LNCaP clone FGC (cell line): Measurements from ENCODE around the gene ENHO.
"Not testable (repeated sequence)": the region's sequence is repeated elsewhere in the genome, so short reads cannot be mapped to it uniquely, and the experiment has no call there.

ENCODE experiments used
- DNase-seq: peaks from one replicate; pipeline ENCODE4 v3.0.0-alpha.2; 2011; ENCODE audit warnings: low read depth
- H3K4me3 ChIP-seq: 2 replicates; pipeline ENCODE4 v1.5.1; 2011; ENCODE audit warnings: mild to moderate bottlenecking, low read depth, low read length, control low read depth
- TF ChIP-seq, protein P1 (sequence below): IDR thresholded peaks from 2 replicates; pipeline ENCODE4 v1.5.1; 2012; ENCODE audit warnings: mild to moderate bottlenecking; ENCODE audit not compliant: control insufficient read depth, insufficient read depth; ENCODE audit errors: extremely low read depth

The ENHO gene

DNA sequence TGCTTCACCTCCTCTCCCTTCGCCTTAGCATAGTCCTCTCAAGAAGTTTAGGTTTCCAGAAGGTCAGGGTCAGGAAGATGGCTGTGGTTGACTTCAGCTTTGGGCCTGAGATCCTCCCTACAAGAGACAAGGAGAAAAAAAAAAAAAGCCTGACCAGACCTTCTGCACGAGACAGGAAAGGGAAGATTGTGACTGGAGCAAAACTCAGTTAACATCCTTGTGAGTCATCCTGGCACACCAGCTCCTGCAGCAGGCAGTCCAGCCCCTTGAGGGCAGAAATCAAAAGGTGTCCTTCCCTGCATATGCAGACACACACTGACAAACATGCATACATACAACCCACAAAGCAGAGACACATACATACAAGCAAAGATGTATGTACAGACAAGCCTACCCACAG lies 18.0 kb upstream of the ENHO start:
- no peak for DNase-seq
- no peak overlapping the region for H3K4me3 ChIP-seq
- TF ChIP-seq, protein P1, sequence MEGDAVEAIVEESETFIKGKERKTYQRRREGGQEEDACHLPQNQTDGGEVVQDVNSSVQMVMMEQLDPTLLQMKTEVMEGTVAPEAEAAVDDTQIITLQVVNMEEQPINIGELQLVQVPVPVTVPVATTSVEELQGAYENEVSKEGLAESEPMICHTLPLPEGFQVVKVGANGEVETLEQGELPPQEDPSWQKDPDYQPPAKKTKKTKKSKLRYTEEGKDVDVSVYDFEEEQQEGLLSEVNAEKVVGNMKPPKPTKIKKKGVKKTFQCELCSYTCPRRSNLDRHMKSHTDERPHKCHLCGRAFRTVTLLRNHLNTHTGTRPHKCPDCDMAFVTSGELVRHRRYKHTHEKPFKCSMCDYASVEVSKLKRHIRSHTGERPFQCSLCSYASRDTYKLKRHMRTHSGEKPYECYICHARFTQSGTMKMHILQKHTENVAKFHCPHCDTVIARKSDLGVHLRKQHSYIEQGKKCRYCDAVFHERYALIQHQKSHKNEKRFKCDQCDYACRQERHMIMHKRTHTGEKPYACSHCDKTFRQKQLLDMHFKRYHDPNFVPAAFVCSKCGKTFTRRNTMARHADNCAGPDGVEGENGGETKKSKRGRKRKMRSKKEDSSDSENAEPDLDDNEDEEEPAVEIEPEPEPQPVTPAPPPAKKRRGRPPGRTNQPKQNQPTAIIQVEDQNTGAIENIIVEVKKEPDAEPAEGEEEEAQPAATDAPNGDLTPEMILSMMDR: no peak

DNA sequence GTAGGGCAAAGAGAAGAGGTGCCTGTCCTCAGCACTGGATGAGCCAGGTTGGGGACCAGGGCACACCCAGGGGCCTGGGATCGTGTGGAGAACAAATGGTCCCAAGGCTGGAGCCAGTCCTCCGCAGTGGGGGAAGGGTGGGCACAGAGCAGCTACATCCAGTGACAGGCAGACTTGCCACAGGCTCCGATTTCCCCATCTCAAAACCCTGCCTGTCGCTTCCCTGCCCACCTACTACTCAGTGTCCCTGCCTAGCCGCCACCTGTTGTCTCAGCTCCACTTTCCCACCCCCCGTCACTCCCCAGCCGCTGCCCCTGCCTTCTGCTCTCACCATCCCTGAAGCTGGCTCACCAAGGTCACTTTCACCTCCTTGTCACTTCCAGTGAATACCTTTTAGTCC lies 13.9 kb upstream of the ENHO start:
- no peak overlapping the region for H3K4me3 ChIP-seq
- DNase-seq: no peak
- TF ChIP-seq, protein P1: no peak

DNA sequence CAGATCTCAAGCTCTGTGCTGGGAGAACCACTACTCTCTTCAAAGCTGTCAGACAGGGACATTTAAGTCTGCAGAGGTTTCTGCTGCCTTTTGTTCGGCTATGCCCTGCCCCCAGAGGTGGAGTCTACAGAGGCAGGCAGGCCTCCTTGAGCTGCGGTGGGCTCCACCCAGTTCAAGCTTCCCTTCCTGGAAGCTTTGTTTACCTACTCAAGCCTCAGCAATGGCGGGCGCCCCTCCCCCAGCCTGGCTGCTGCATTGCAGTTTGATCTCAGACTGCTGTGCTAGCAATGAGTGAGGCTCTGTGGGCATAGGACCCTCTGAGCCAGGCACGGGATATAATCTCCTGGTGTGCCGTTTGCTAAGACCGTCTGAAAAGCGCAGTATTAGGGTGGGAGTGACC lies 9.3 kb upstream of the ENHO start:
- H3K4me3 ChIP-seq, DNase-seq: not testable (repeated sequence)

DNA sequence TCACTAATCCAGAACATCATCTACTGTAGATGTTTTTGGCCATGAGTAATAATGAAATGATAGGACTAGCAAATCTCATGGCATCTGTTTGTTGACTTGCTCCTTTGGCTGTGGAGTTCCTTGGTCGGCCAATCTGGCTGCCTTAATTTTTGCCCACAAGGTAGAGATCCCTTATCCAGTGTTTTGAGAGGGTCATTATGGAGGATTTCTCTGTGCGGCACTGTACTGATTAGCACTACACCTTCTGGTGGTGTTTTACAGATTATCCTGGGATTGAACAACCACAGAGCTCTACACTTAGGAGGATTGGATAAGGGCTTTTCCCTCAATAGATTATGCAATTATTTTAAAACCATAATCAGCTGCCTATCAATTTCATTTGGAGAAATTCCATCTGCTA lies 3.2 kb upstream of the ENHO start:
- DNase-seq: no peak
- no peak overlapping the region for H3K4me3 ChIP-seq
- TF ChIP-seq, protein P1: no peak

DNA sequence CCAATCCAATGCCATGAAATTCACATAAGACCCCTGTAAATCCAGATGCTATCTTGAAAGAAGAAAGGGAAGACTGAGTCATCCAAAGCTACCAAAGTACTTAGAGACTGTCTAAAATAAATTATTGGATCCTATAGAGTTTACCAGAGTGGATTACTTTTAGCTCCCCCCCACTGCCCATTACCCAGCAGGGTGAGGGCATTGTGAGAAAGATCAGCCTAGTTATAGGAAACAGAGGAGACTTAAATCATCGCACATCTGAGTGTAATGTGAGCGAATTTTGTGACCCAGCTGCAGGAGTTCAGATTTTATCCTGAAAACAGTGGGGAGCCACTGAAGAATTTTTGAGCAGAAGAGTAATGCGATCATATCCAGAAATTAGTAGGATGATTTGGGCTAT lies 1.6 kb upstream of the ENHO start:
- no peak overlapping the region for H3K4me3 ChIP-seq
- DNase-seq: no peak
- TF ChIP-seq, protein P1: no peak

DNA sequence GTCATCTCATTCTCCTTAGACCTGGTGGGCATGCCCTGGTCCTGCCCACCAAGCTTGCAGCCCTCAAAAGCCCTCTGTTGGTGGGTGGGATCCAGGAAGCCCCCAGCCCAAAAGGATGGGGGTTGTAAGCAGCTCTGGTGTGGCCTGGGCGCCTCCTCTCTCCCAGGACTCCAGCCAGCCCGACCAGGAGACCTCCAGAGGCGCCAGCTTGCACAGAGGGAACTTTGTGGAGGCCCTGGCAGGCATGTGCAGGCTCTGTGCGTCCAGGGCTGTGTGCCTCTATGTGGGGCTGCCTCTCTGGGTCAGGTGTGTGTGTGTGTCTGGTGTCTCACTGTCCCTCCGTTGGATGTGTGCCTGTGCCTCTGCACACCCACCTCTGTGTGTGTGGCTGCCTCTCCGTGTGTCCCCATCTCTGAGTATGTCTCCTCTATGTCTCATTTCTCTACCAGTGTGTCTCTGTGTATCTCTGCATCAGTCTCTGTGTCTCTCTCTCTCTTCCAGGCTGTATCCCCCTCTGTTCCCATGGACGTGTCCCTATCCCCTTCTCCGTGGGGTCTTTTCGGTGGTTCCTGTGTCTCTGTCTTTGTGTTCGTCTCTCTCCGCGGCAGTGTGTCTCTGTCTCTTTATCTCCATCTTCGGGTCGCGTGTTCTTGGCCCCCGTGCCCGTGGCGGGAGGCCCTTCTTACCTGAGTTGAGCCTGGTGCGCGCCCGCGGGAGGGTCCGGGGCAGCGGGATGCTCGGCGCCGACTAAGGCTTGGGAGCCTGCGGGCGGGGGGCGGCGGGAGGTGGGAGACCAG lies 501 bp downstream of the ENHO start:
- TF ChIP-seq, protein P1: no peak
- peak overlapping the region; percentile 46 for H3K4me3 ChIP-seq
- DNase-seq: no peak

DNA sequence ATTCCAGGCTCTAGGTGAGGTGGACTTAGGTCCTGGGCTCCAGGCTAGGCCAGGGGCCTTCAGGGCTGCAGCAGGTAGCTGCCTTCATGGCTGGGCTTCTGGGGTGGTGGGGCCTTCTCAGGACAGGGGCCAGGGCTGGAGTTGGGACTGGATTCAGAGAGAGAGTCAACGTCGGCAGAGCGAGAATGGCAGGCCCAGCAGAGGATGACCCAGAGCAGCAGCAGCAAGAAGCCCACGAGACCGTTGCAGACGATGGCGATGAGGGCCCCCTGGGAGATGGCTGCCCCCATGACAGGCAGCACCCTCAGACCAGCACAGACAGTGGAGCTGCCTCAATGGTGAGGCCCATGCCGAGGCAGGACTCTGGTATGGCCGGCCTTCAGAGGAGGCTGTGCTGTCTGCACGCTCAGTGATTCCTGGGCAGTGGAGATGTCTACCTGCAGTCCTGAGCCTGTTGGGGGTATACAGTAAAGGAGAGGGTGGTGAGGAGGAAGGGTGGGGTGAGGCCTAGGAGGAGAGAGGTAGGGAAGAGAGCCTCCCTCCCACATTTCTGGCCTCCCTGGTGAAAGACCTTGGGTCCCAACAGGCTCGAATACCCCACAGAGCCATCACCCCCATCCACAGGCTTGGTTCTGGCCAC lies 1.3 kb downstream of the ENHO start:
- H3K4me3 ChIP-seq: no peak overlapping the region
- DNase-seq: no peak
- TF ChIP-seq, protein P1: no peak
